ENCODE data around the gene PNPLA2. TPM values are rescaled to one million over a fixed set of nuclear protein-coding genes. Genes with fewer than 3 reads are reported as not detected.

The PNPLA2 gene
- total RNA-seq, 4 donors from 2014 or later = 204 to 1,337 (median 369) TPM

DNA sequence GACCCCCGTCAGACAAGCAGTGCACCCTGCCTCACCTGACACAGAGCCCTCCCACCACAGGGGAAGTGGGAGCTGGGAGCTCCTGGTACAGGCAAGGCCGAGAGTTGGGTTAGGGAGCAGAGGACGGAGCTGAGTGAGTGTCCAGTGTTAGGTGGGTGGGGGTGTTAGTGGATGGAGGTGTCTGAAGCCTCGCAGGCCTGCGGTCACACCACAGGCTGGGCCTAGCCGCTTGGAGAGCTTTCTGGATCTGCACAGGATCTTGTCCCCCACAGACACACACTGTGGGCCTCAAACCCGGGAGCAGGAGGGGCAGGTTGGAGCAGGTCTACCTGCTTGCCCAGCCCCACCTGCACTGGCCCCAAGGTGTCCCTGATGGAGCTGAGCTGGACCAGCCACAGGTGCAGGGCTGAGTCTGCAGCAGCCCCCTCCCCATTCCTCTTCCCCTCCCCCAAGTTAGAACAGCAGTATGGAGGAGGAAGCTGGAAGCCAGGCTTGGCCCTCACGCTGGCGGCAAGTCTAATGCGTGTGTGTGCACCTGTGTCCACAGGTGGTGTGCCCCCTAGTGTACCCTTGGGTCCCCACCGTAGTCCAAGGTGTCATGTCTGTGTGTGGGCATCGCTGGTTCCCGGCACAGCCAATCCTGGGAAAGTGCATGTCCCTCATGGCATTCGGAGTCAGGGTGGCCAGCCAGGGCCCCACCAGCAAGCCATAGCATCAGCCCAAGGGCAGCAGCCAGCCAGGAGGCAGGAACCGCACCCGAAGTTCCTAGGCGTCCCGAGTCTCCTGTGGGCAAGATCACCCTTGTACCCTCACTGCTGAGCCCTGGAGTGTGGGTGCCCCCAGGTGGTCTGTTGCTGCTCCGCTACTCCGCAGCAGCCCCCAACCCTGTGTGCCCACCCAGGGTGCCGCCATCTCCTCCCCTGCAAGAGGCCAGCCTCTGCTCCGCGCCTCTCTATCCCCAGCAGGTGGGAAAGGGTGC, 39.4 kb upstream of the PNPLA2 start:
- TF ChIP-seq, protein P1, sequence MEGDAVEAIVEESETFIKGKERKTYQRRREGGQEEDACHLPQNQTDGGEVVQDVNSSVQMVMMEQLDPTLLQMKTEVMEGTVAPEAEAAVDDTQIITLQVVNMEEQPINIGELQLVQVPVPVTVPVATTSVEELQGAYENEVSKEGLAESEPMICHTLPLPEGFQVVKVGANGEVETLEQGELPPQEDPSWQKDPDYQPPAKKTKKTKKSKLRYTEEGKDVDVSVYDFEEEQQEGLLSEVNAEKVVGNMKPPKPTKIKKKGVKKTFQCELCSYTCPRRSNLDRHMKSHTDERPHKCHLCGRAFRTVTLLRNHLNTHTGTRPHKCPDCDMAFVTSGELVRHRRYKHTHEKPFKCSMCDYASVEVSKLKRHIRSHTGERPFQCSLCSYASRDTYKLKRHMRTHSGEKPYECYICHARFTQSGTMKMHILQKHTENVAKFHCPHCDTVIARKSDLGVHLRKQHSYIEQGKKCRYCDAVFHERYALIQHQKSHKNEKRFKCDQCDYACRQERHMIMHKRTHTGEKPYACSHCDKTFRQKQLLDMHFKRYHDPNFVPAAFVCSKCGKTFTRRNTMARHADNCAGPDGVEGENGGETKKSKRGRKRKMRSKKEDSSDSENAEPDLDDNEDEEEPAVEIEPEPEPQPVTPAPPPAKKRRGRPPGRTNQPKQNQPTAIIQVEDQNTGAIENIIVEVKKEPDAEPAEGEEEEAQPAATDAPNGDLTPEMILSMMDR (IDR thresholded peaks at IDR 0.05; ENCODE audit: low read depth) = no peak

DNA sequence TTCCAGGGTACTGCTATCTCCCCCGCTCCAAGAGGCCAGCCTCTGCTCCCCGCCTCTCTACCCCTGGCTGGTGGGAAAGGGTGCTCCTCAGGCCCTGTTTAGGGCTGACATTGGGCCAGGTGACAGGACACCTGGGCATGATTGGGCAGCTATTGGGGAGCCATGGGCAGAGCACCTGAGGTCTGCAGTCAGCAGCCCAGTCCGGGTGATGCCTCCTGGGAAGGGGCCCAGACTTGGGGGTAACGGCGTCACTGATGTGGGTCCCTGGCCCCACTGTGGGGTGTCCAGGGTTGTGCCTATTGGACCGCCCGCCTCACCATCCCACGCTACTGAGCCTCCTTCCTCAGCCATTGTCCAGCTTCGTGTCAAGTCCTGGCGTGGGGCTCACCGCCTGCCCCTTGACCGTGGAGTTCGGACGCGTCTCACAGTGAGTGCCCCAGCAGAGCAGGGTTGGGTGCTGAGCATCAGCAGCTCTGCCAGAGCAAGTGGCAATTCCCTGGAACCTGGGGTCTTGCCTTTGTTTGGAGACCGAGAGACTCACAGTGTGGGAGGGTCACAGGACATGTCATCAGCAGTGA, 38.7 kb upstream of the PNPLA2 start:
- TF ChIP-seq, protein P1 (IDR thresholded peaks at IDR 0.05; ENCODE audit: low read depth) = no peak

DNA sequence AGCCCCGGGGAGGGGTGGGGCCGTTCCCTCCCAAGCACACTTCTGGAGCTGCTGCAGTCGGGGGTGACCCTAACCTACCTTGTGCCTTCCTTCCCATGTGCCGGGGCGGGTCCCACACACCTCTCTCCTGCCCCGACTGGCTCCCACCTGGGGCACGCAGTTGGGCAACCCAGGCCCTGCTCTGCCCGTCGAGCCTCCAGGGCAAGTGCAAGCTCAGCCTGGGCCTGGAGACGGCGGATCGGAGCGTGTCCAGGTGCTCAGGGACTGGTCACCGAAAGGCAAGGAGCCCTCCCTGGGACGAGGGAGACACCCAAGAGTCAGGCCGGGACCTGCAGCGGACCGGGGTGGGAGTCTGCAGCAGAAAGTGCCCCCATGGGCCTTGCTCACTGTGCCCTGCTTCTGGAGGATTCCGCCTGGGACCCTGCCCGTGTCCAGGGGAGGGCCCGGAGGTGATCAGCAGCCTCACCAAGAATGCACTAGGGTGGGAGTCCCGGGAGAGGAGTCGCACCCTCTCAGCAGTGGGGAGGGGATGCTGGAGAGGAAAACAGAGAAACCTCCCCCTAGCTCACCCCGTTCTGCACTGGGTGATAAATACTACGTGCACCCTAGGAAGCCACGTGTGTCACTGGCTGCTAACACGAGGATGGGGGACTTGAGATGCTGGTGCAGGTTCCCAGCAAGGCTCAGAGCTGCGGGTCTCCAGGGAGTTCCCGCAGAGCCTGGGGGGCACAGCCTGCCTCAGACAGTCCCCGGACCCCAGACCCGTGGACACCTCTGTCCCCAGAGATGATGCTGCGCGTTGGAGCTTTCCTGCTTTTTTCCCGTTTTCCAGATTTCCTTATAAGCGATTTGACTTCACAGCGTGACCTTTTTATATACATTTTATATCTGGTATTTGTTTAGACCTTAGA, 36.2 kb upstream of the PNPLA2 start:
- TF ChIP-seq, protein P1 (IDR thresholded peaks at IDR 0.05; ENCODE audit: low read depth) = no peak

DNA sequence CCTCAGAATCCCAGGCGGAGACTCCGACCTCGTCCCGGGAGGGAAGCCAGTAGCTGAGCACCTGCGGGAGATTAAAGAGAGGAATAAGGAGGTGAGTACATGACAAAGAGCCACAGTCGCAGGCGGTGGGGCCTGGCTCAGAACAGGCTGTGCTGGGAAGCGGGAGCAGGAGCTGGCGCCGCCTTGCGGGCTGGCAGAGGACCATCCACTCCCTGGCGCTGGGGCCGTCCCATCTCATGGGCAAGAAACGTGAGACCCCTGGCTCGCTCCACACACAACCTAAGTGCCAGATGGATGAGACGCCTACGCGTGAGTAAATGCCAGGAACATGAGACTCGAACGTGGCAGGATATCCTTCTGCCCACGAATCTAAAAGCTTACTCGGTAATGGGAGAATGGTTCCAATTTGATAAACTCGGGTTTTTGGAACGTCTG, 35.1 kb upstream of the PNPLA2 start:
- TF ChIP-seq, protein P1 (IDR thresholded peaks at IDR 0.05; ENCODE audit: low read depth) = no peak

DNA sequence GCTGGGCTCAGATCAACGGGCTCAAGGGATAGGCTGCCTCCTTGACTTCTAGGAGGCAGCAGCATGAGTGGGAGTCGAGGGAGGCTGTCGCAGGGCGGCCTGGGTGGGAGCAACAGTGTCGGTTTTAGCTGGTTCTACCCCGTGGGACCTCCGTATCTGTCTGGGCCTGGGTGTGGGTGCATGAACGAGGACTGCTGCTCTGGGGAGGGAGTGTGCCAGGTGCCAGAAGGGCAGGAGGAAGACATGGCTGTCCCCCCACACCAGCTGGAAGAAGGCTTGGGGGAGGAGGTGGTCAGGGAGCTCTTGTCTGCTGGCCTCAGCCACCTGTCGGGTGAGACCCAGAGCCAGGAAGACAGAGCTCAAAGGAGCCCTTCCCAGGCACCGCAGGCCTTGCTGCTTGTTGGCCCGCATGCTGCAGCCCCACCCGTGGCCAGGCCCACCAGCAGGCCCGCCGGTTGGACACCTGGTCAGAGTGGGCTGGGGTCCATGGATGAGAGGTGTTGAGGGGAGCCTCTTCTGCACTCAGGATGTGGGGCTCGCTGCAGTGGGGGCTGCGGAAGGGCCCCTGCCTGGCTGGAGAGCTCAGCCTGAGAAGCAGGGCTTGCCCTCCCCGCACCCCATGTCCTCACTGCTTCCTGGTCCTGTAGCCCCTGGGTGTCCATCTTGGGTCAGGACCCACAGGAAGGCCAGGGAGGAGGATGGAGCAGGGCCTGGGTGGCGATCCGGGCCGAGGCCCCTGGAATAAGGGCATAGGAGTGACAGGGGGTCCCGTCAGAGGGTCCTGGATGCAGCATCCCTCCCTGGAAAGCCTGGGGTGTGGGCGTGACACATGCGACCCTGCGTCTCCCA, 32.3 kb upstream of the PNPLA2 start:
- TF ChIP-seq, protein P1 (IDR thresholded peaks at IDR 0.05; ENCODE audit: low read depth) = no peak

DNA sequence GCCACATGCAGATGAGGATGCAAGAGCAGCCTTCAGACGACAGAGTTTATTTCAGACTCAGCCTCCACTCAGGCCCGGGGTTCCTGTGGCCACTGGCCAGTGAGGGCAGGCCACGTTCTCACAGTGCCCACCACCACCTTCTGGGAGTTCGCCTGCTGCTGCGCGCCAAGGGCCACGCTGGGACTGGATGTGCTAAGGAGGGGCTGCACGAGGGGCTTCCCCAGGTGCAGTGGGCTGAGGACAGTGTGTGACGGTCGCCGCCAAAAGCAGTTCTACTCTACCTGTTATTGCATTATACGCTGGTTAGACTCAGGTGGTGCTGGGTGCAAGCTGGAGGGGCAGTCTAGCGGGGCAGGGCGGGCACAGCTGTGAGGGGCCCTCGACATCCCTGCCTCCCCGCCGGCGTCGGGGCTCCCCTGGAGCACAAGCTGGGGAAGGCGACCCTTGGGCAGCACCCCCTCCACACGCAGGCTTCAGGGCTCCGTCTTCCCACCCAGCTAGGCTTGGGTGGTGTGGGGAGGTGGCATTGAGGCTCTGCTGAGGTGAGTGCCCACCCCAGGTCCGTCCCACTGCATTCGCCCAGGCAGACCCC, 31.5 kb upstream of the PNPLA2 start:
- TF ChIP-seq, protein P1 (IDR thresholded peaks at IDR 0.05; ENCODE audit: low read depth) = no peak

Data from subcutaneous adipose tissue (tissue), 4 donors.